WTC11 (cell line): Measurements from ENCODE around the gene SCGB3A2. TPM values are rescaled to one million over a fixed set of nuclear protein-coding genes. Genes with fewer than 3 reads are reported as not detected.

Source experiments
- ATAC-seq: fragments of 200-7000 bp; cut with Tn5 transposase; 2 replicates; pipeline ENCODE4 v1.10.0; 2021; ENCODE audit warnings: mild to moderate bottlenecking, moderate library complexity
- CTCF ChIA-PET: fragments of 300-600 bp; sonication (Branson Sonifier 250); formaldehyde crosslinking; loops from one replicate; lab custom pipeline; 2021; ENCODE audit warnings: antibody characterized with exemption; lab: Charles Lee
- POLR2A ChIA-PET: fragments of 350-600 bp; sonication (Branson Sonifier 250); formaldehyde crosslinking; loops from one replicate; lab custom pipeline; 2021; ENCODE audit warnings: antibody characterized with exemption; lab: Charles Lee
- DNase-seq: peaks from one replicate; pipeline ENCODE4 v3.0.0; 2021; ENCODE audit warnings: low spot score
- H3K27ac Mint-ChIP-seq: 2 replicates; pipeline ENCODE4 v1.8.0; 2021; ENCODE audit warnings: mixed read lengths
- H3K27me3 Mint-ChIP-seq: 2 replicates; pipeline ENCODE4 v1.8.0; 2021; ENCODE audit warnings: low read depth, mild to moderate bottlenecking, moderate library complexity, mixed read lengths
- H3K36me3 Mint-ChIP-seq: 2 replicates; pipeline ENCODE4 v1.8.0; 2021; ENCODE audit warnings: mixed read lengths
- H3K4me1 Mint-ChIP-seq: 2 replicates; pipeline ENCODE4 v1.8.0; 2022; ENCODE audit warnings: mixed read lengths
- H3K4me3 Mint-ChIP-seq: 2 replicates; pipeline ENCODE4 v1.8.0; 2021; ENCODE audit warnings: mild to moderate bottlenecking, moderate library complexity, mixed read lengths
- H3K9me3 Mint-ChIP-seq: 2 replicates; pipeline ENCODE4 v1.8.0; 2021; ENCODE audit warnings: mixed read lengths
- HMGA2 ChIP-seq: fragments of 250-450 bp; sonication (Bioruptor Pico); IDR thresholded peaks from 2 replicates; pipeline ENCODE4 v1.4.0; 2021; ENCODE audit warnings: mild to moderate bottlenecking, moderate library complexity
- MXD4 ChIP-seq: fragments of 250-450 bp; sonication (Bioruptor Pico); IDR thresholded peaks from 2 replicates; pipeline ENCODE4 v1.8.0; 2021; ENCODE audit warnings: mild to moderate bottlenecking, moderate library complexity, borderline replicate concordance
- TCF7 ChIP-seq: sonication (generic); formaldehyde crosslinking; IDR thresholded peaks from 2 replicates; pipeline ENCODE4 v1.8.0; 2022; ENCODE audit warnings: mild to moderate bottlenecking, low read depth, missing genetic modification reagents, moderate library complexity
- TEAD1 ChIP-seq: sonication (generic); formaldehyde crosslinking; IDR thresholded peaks from 2 replicates; pipeline ENCODE4 v1.8.0; 2022; ENCODE audit warnings: mild to moderate bottlenecking, missing genetic modification reagents
- ZNF219 ChIP-seq: sonication (generic); formaldehyde crosslinking; IDR thresholded peaks from 2 replicates; pipeline ENCODE4 v1.8.0; 2023; ENCODE audit warnings: missing genetic modification reagents, mild to moderate bottlenecking, borderline replicate concordance
- ZNF232 ChIP-seq: sonication (generic); formaldehyde crosslinking; IDR thresholded peaks from 2 replicates; pipeline ENCODE4 v1.8.0; 2022; ENCODE audit warnings: mild to moderate bottlenecking, missing genetic modification reagents
- ZNF416 ChIP-seq: fragments of 250-450 bp; sonication (Bioruptor Pico); IDR thresholded peaks from 2 replicates; pipeline ENCODE4 v1.9.0; 2021; ENCODE audit warnings: mild to moderate bottlenecking, inconsistent platforms
- ZNF423 ChIP-seq: fragments of 250-450 bp; sonication (Bioruptor Pico); IDR thresholded peaks from 2 replicates; pipeline ENCODE4 v2.1.2; 2022; ENCODE audit warnings: mild to moderate bottlenecking, moderate library complexity
- total RNA-seq: library from RNA; stranded (reverse); gene quantifications from 3 replicates; pipeline ENCODE4 v1.2.3, GENCODE V29; 2021
- TF ChIP-seq, protein P1 (sequence below): fragments of 200-600 bp; IDR thresholded peaks from 2 replicates; pipeline ENCODE4 v1.8.0; 2022; ENCODE audit warnings: antibody characterized with exemption
- TF ChIP-seq, protein P2 (sequence below): fragments of 250-450 bp; sonication (Bioruptor Pico); IDR thresholded peaks from 2 replicates; pipeline ENCODE4 v1.8.0; 2021; ENCODE audit warnings: mild to moderate bottlenecking
- TF ChIP-seq, protein P3 (sequence below): sonication (generic); formaldehyde crosslinking; IDR thresholded peaks from 2 replicates; pipeline ENCODE4 v1.8.0; 2022; ENCODE audit warnings: mild to moderate bottlenecking, missing genetic modification reagents
- TF ChIP-seq, protein P4 (sequence below): sonication (generic); formaldehyde crosslinking; IDR thresholded peaks from 2 replicates; pipeline ENCODE4 v1.8.1; 2022; ENCODE audit warnings: missing genetic modification reagents, borderline replicate concordance
- TF ChIP-seq, protein P5 (sequence below): sonication (generic); formaldehyde crosslinking; IDR thresholded peaks from 2 replicates; pipeline ENCODE4 v1.8.1; 2023; ENCODE audit warnings: mild to moderate bottlenecking, missing genetic modification reagents

Gene SCGB3A2
- total RNA-seq, 1 experiment from 2014 or later = 79.1 TPM

DNA sequence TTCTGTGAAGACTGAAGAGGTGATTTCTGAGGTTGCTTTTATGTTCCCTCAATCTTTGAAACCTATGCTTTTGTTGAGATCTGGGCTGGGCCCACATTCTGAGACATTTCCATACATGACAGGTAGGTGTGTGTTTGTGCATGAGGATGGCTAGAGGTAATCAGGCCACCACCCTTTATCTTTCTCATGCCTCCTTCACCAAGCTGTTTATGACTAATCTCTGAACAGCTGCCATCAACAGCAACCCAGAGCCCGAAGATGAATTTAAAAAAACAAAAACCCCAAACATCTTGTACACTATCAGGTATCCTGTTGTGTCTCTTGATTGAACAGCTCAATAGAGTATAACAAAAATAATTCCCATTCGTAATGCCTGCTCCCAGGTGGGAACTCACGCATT lies 40.4 kb downstream of the SCGB3A2 start (continued):
- TF ChIP-seq, protein P1, sequence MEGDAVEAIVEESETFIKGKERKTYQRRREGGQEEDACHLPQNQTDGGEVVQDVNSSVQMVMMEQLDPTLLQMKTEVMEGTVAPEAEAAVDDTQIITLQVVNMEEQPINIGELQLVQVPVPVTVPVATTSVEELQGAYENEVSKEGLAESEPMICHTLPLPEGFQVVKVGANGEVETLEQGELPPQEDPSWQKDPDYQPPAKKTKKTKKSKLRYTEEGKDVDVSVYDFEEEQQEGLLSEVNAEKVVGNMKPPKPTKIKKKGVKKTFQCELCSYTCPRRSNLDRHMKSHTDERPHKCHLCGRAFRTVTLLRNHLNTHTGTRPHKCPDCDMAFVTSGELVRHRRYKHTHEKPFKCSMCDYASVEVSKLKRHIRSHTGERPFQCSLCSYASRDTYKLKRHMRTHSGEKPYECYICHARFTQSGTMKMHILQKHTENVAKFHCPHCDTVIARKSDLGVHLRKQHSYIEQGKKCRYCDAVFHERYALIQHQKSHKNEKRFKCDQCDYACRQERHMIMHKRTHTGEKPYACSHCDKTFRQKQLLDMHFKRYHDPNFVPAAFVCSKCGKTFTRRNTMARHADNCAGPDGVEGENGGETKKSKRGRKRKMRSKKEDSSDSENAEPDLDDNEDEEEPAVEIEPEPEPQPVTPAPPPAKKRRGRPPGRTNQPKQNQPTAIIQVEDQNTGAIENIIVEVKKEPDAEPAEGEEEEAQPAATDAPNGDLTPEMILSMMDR = no peak
- TF ChIP-seq, protein P2, sequence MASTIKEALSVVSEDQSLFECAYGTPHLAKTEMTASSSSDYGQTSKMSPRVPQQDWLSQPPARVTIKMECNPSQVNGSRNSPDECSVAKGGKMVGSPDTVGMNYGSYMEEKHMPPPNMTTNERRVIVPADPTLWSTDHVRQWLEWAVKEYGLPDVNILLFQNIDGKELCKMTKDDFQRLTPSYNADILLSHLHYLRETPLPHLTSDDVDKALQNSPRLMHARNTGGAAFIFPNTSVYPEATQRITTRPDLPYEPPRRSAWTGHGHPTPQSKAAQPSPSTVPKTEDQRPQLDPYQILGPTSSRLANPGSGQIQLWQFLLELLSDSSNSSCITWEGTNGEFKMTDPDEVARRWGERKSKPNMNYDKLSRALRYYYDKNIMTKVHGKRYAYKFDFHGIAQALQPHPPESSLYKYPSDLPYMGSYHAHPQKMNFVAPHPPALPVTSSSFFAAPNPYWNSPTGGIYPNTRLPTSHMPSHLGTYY = no peak
- no peak for TF ChIP-seq ZNF416
- TF ChIP-seq TCF7 (CRISPR knock-in tag) = no peak
- TF ChIP-seq, all 79 proteins: peak for 0

DNA sequence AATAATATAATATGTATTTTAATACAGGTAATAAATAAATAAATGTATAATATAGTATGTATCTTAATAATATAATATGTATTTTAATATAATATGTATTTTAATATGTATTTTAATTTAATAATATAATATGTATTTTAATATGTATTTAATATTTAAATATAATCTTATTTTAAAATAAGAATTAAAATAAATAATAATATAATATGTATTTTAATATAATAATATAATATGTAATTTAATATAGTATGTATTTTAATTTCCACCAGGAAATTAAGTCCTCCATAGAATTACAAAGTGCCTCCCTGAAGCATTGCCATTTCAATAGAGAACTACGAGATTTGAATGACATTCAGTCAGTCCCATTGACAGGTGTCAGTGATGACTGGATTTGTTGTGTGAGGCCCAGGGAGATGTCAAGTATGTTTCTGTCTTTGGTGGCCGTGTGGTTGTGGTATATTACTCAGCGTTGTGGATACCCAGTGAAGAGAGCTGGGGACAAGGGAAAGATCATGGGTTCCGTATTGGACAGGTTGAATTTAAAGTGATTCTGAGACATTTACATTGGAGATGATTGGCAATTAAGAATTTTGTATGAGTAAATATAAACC lies 42.0 kb downstream of the SCGB3A2 start:
- no peak overlapping the region for H3K27ac Mint-ChIP-seq
- TF ChIP-seq HMGA2 (CRISPR knock-in tag) = peak; percentile 98; the same call in 1 of the 2 replicates
- no peak for TF ChIP-seq TEAD1
- no peak for DNase-seq
- peaks cover 8% of the 10 kb centered on the region for H3K4me1 Mint-ChIP-seq
- ChIA-PET POLR2A (no interaction called here), CTCF (no interaction called here)
- ATAC-seq = no peak
- H3K4me3 Mint-ChIP-seq = no peak overlapping the region
- peaks cover 11% of the 10 kb centered on the region for H3K9me3 Mint-ChIP-seq
- H3K27me3 Mint-ChIP-seq = peaks cover 2% of the 10 kb centered on the region; the same call in 1 of the 2 replicates
- no peaks in the 10 kb centered on the region for H3K36me3 Mint-ChIP-seq

DNA sequence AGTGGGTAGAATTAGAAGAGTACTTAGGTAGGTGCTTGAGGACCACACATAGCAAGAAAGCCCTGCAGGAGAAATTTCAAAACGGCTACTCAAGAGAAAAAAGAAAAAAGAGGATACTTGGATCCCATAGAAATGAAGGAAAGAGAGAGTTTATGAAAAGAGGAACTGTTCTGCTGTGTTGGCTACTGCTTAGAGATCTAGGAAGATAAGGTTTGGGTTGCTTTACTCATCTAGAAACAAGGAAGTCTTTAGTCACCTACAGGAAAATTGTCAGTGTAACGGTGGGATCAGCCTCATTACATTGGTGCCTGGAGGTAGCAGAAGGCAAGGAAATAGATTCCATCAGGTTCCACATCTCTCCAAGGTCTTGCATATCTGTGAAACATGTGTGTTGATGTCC lies 42.6 kb downstream of the SCGB3A2 start:
- ATAC-seq (no peak), DNase-seq (no peak)
- CTCF ChIA-PET = no interaction called here
- Mint-ChIP-seq H3K4me1 (peaks cover 8% of the 10 kb centered on the region), H3K36me3 (no peaks in the 10 kb centered on the region), H3K27ac (no peak overlapping the region), H3K9me3 (peaks cover 6% of the 10 kb centered on the region), H3K27me3 (peaks cover 2% of the 10 kb centered on the region; the same call in 1 of the 2 replicates), H3K4me3 (no peak overlapping the region)
- POLR2A ChIA-PET = no interaction called here
- no peak for TF ChIP-seq ZNF219 (CRISPR knock-in tag)
- TF ChIP-seq ZNF232 (CRISPR knock-in tag) = no peak
- TF ChIP-seq, protein P3, sequence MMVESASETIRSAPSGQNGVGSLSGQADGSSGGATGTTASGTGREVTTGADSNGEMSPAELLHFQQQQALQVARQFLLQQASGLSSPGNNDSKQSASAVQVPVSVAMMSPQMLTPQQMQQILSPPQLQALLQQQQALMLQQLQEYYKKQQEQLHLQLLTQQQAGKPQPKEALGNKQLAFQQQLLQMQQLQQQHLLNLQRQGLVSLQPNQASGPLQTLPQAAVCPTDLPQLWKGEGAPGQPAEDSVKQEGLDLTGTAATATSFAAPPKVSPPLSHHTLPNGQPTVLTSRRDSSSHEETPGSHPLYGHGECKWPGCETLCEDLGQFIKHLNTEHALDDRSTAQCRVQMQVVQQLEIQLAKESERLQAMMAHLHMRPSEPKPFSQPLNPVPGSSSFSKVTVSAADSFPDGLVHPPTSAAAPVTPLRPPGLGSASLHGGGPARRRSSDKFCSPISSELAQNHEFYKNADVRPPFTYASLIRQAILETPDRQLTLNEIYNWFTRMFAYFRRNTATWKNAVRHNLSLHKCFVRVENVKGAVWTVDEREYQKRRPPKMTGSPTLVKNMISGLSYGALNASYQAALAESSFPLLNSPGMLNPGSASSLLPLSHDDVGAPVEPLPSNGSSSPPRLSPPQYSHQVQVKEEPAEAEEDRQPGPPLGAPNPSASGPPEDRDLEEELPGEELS = no peak
- TF ChIP-seq MXD4 = no peak
- TF ChIP-seq, protein P4, sequence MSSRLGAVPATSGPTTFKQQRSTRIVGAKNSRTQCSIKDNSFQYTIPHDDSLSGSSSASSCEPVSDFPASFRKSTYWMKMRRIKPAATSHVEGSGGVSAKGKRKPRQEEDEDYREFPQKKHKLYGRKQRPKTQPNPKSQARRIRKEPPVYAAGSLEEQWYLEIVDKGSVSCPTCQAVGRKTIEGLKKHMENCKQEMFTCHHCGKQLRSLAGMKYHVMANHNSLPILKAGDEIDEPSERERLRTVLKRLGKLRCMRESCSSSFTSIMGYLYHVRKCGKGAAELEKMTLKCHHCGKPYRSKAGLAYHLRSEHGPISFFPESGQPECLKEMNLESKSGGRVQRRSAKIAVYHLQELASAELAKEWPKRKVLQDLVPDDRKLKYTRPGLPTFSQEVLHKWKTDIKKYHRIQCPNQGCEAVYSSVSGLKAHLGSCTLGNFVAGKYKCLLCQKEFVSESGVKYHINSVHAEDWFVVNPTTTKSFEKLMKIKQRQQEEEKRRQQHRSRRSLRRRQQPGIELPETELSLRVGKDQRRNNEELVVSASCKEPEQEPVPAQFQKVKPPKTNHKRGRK (CRISPR knock-in tag) = no peak
- no peak for TF ChIP-seq ZNF423
- TF ChIP-seq, protein P5, sequence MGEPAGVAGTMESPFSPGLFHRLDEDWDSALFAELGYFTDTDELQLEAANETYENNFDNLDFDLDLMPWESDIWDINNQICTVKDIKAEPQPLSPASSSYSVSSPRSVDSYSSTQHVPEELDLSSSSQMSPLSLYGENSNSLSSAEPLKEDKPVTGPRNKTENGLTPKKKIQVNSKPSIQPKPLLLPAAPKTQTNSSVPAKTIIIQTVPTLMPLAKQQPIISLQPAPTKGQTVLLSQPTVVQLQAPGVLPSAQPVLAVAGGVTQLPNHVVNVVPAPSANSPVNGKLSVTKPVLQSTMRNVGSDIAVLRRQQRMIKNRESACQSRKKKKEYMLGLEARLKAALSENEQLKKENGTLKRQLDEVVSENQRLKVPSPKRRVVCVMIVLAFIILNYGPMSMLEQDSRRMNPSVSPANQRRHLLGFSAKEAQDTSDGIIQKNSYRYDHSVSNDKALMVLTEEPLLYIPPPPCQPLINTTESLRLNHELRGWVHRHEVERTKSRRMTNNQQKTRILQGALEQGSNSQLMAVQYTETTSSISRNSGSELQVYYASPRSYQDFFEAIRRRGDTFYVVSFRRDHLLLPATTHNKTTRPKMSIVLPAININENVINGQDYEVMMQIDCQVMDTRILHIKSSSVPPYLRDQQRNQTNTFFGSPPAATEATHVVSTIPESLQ (CRISPR knock-in tag) = no peak
